Dermis blood vessel endothelial cell (primary cell): Measurements from ENCODE around the gene DENND1C. TPM values are rescaled to one million over a fixed set of nuclear protein-coding genes. Genes with fewer than 3 reads are reported as not detected.

Experiments used
- DNase-seq: peaks from one replicate; pipeline ENCODE4 v3.0.0; 2010
- total RNA-seq: library from RNA; depleted of rRNA; stranded (reverse); fragments of >200 nt; gene quantifications from 2 replicates; pipeline ENCODE4 v1.2.3, GENCODE V29; 2014

Gene DENND1C
- total RNA-seq, 1 donor from 2014 or later, result not detected

- peak; percentile 71 for DNase-seq
Observed at GRCh38 chr19:6423499-6424194, 57.9 kb downstream of the DENND1C start.

GRCh38 chr19:6421075-6422014 is 60.2 kb downstream of the DENND1C start:
- DNase-seq, result no peak

DNA sequence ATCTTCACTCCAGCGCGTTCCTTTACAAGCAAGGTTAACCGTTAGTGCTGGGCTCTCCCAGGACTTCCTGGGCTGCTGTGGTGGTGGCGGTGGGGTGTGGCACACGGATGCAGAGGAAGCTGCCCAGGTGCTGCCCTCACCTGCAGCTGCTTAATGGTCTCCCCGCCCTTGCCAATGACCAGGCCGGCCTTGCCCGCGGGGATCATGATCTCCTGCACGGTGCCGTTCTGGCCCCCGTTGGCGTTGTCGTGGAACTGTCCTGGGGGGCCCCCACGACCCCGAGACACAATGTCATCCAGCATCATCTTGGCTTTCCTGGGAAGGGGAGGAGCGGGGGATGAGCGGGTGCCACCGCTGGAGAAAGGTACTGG is 63.0 kb downstream of the DENND1C start:
- DNase-seq, result no peak

DNA sequence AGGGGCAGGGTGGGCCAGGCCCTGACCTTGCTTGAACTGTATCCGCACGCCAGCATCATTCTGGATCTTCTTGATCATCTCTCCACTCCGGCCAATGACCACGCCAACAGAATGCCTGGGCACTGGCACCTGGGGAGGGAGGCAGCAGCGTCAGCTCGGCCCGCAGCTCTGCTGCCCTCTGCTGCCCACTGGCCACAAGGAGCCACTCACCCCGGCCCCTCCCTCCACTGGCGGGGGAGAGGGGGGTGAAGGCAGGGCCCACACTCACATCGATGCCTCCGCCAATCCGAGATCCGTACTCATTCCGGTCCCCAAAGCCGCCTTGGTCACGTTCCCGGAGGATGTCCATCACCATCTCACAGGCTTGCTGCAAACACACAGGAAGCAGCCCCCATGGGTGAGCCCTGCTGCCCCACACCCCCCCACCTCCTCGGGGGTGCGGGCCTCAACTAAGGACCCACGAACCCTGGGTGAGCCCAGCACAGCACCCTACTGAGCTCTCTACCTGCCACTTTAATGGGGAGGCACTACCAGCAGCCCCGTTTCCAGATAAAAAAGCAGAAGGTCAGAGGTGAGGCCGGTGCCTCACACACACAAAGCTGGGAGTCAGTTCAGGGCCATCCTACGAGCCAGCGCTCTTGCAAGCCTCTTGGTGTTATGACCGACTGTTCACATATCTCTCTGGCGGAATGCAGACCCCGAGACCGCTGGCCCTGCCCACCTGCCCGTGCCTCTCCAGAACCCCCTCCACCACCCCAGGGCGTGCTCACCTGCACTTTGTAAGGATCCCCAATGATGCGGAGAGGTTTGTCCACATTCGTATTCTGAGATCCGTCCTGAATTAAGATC is 63.6 kb downstream of the DENND1C start:
- peak; percentile 61 for DNase-seq

Other genes with a start within 250 kb of the DENND1C start
- gene MLLT1, start 201.8 kb downstream of the DENND1C start, total RNA-seq, result 5.1 and 13.2 TPM in 2 replicates
- gene ACER1, start 148.2 kb downstream of the DENND1C start, total RNA-seq, result not detected in 2 replicates
- gene CLPP, start 120.3 kb downstream of the DENND1C start, total RNA-seq, result 74.1 and 79.5 TPM in 2 replicates
- 24.4 and 59.2 TPM in 2 replicates for gene ALKBH7, start 109.0 kb downstream of the DENND1C start, total RNA-seq
- gene PSPN, start 105.9 kb downstream of the DENND1C start, total RNA-seq, result 0.85 and 1.1 TPM in 2 replicates
- gene GTF2F1, start 88.6 kb downstream of the DENND1C start, total RNA-seq, result 41.4 and 74.5 TPM in 2 replicates
- 78.3 and 238 TPM in 2 replicates for gene KHSRP, start 57.0 kb downstream of the DENND1C start, total RNA-seq
- 0.05 TPM in 1 of 2 replicates, not detected in the other for gene SLC25A41, start 48.0 kb downstream of the DENND1C start, total RNA-seq
- gene SLC25A23, start 22.0 kb downstream of the DENND1C start, total RNA-seq, result 20.4 and 62.0 TPM in 2 replicates
- not detected in 2 replicates for gene CRB3, start 17.5 kb downstream of the DENND1C start, total RNA-seq
- gene TUBB4A, start 20.5 kb upstream of the DENND1C start, total RNA-seq, result not detected in 2 replicates
- gene TNFSF9, start 49.2 kb upstream of the DENND1C start, total RNA-seq, result 0.34 and 0.60 TPM in 2 replicates
- gene CD70, start 109.4 kb upstream of the DENND1C start, total RNA-seq, result 0.14 TPM in 1 of 2 replicates, not detected in the other
- not detected in 2 replicates for gene TNFSF14, start 188.4 kb upstream of the DENND1C start, total RNA-seq
- gene C3, start 238.9 kb upstream of the DENND1C start, total RNA-seq, result 5.4 and 33.5 TPM in 2 replicates